C4-2B (cell line): ENCODE data around the gene UNC45A.

Experiments
- H3K27ac ChIP-seq: fragments of 450-650 bp; 2 replicates; pipeline ENCODE4 v1.5.1; 2017
- CTCF ChIP-seq: fragments of 450-650 bp; conservative IDR thresholded peaks from 2 replicates; pipeline ENCODE4 v1.5.1; 2017; ENCODE audit warnings: mild to moderate bottlenecking
- ZFX ChIP-seq: fragments of 450-650 bp; IDR thresholded peaks from 2 replicates; pipeline ENCODE4 v1.6.1; 2017

UNC45A gene

GRCh38 chr15:90967206-90967605 is 32.1 kb downstream of the UNC45A start:
- no peak for TF ChIP-seq CTCF
- TF ChIP-seq ZFX, result no peak
- no peak overlapping the region for H3K27ac ChIP-seq

- no peak overlapping the region for H3K27ac ChIP-seq
- TF ChIP-seq CTCF (no peak), ZFX (no peak)
These were observed 33.3 kb downstream of the UNC45A start for GRCh38 chr15:90968434-90968833.

GRCh38 chr15:90970274-90970673 is 35.2 kb downstream of the UNC45A start:
- no peak overlapping the region for H3K27ac ChIP-seq
- TF ChIP-seq CTCF (no peak), ZFX (no peak)

- TF ChIP-seq CTCF, result no peak
- no peak for TF ChIP-seq ZFX
- H3K27ac ChIP-seq, result no peak overlapping the region
These were observed 37.0 kb downstream of the UNC45A start for GRCh38 chr15:90972133-90972532.

- H3K27ac ChIP-seq, result no peak overlapping the region
- no peak for TF ChIP-seq CTCF
- no peak for TF ChIP-seq ZFX
These were observed 39.1 kb downstream of the UNC45A start for GRCh38 chr15:90974216-90974615.

- TF ChIP-seq ZFX (no peak), CTCF (no peak)
- no peak overlapping the region for H3K27ac ChIP-seq
These were observed 44.5 kb downstream of the UNC45A start for GRCh38 chr15:90979582-90979981.

- no peak overlapping the region for H3K27ac ChIP-seq
- no peak for TF ChIP-seq ZFX
- TF ChIP-seq CTCF, result no peak
These were observed 46.6 kb downstream of the UNC45A start for GRCh38 chr15:90981681-90982080.
